ENCODE data around the gene CCL20.

GRCh38 chr2:227849906-227850305, 36.3 kb downstream of the CCL20 start:
- no peak for TF ChIP-seq CTCF (IDR thresholded peaks at IDR 0.05)
- TF ChIP-seq POLR2A (IDR thresholded peaks at IDR 0.05), result no peak
- no peak for TF ChIP-seq POLR2AphosphoS5 (IDR thresholded peaks at IDR 0.05)
